B cell (primary cell): ENCODE results near the gene NPAS1. TPM values are rescaled to one million over a fixed set of nuclear protein-coding genes. Genes with fewer than 3 reads are reported as not detected.

Source experiments
- ATAC-seq: fragments of 200-7000 bp; cut with Tn5 transposase; one replicate; pipeline ENCODE4 v1.10.0; 2021; ENCODE audit warnings: low read depth, mild to moderate bottlenecking, moderate number of reproducible peaks, moderate library complexity
- CTCF ChIA-PET: fragments of 350-600 bp; sonication (Branson Sonifier 250); formaldehyde crosslinking; loops from one replicate; lab custom pipeline; 2021; ENCODE audit warnings: antibody characterized with exemption, inconsistent platforms; lab: Charles Lee
- POLR2A ChIA-PET: fragments of 350-600 bp; sonication (Branson Sonifier 250); formaldehyde crosslinking; loops from one replicate; lab custom pipeline; 2021; ENCODE audit warnings: antibody characterized with exemption; lab: Charles Lee
- DNase-seq: peaks from one replicate; pipeline ENCODE4 v3.0.0; 2013
- H2AFZ ChIP-seq: 2 replicates; pipeline ENCODE4 v1.6.1; 2012; ENCODE audit warnings: mild to moderate bottlenecking, low read depth, low read length; ENCODE audit not compliant: insufficient read depth, poor library complexity, severe bottlenecking
- H3K27ac ChIP-seq, 2 donors: 1 replicate in 1 of 2; 2 replicates in 1 of 2; pipeline ENCODE4 v1.5.1; 2012 to 2013; ENCODE audit warnings: low read length in 2 of 2, mild to moderate bottlenecking in 2 of 2, moderate library complexity in 1 of 2
- H3K27me3 ChIP-seq, 4 experiments: fragments of 200-600 bp in 1 of 4; sonication (generic) in 1 of 4; replicated peaks in 1 of 4; 1 replicate in 2 of 4; 2 replicates in 2 of 4; pipeline versions ENCODE4 v1.6.1 to v1.7.0; 2013 to 2016; ENCODE audit warnings: low read length in 3 of 4, mild to moderate bottlenecking in 2 of 4, mixed read lengths in 1 of 4, moderate library complexity in 1 of 4; ENCODE audit not compliant: insufficient read depth in 4 of 4, control insufficient read depth in 3 of 4; ENCODE audit errors: control extremely low read depth in 1 of 4
- H3K36me3 ChIP-seq, 2 experiments: replicated peaks in 1 of 2; 1 replicate in 1 of 2; 2 replicates in 1 of 2; pipeline versions ENCODE4 v1.6.1 to v1.7.1; 2013; ENCODE audit warnings: low read length in 1 of 2; ENCODE audit not compliant: insufficient read depth in 2 of 2, control insufficient read depth in 1 of 2; ENCODE audit errors: control extremely low read depth in 1 of 2, extremely low read depth in 1 of 2
- H3K4me1 ChIP-seq, 2 donors: fragments of 200-600 bp in 1 of 2; sonication (generic) in 1 of 2; 1 replicate in 1 of 2; 2 replicates in 1 of 2; pipeline versions ENCODE4 v1.5.1 to v1.6.1; 2013 to 2017; ENCODE audit warnings: low read length in 2 of 2; ENCODE audit not compliant: control insufficient read depth in 2 of 2, insufficient read depth in 2 of 2
- H3K4me2 ChIP-seq: replicated peaks from 2 replicates; pipeline ENCODE3; 2012; ENCODE audit warnings: mild to moderate bottlenecking, low read depth, low read length; ENCODE audit not compliant: poor library complexity, severe bottlenecking
- H3K4me3 ChIP-seq, 5 experiments: fragments of 200-600 bp in 1 of 5; sonication (generic) in 1 of 5; 1 replicate in 3 of 5; 2 replicates in 2 of 5; pipeline versions ENCODE4 v1.5.1 to v1.7.0; 2011 to 2016; ENCODE audit warnings: low read length in 4 of 5, mild to moderate bottlenecking in 4 of 5, low read depth in 2 of 5, control low read depth in 1 of 5, moderate library complexity in 1 of 5; ENCODE audit not compliant: insufficient read depth in 1 of 5; ENCODE audit errors: control extremely low read depth in 1 of 5, extremely low read depth in 1 of 5
- H3K79me2 ChIP-seq: fragments of 200-600 bp; sonication (generic); one replicate; pipeline ENCODE4 v1.6.0; 2016; ENCODE audit warnings: low read length; ENCODE audit not compliant: control insufficient read depth, insufficient read depth
- H3K9ac ChIP-seq: fragments of 200-600 bp; sonication (generic); 2 replicates; pipeline ENCODE4 v1.6.1; 2017; ENCODE audit warnings: mild to moderate bottlenecking, low read length, moderate library complexity
- H3K9me3 ChIP-seq, 3 donors: one replicate each; pipeline versions ENCODE4 v1.6.1 to v1.7.1; 2013; ENCODE audit warnings: low read length in 2 of 3; ENCODE audit not compliant: control insufficient read depth in 2 of 3, insufficient read depth in 1 of 3; ENCODE audit errors: control extremely low read depth in 1 of 3
- H4K20me1 ChIP-seq: 2 replicates; pipeline ENCODE4 v1.6.0; 2012; ENCODE audit warnings: mild to moderate bottlenecking, low read length; ENCODE audit not compliant: insufficient read depth, control insufficient read depth, poor library complexity, severe bottlenecking
- H3K27ac Mint-ChIP-seq: one replicate; pipeline ENCODE4 v1.8.0; 2021; ENCODE audit warnings: mixed read lengths
- H3K27me3 Mint-ChIP-seq: one replicate; pipeline ENCODE4 v1.8.0; 2021; ENCODE audit warnings: mixed read lengths
- H3K4me1 Mint-ChIP-seq: one replicate; pipeline ENCODE4 v1.8.0; 2021; ENCODE audit warnings: mixed read lengths
- H3K4me3 Mint-ChIP-seq: one replicate; pipeline ENCODE4 v1.8.0; 2021; ENCODE audit warnings: mixed read lengths
- H3K9me3 Mint-ChIP-seq: one replicate; pipeline ENCODE4 v1.8.0; 2022; ENCODE audit warnings: mixed read lengths; ENCODE audit not compliant: insufficient read depth
- CTCF ChIP-seq: fragments of 200-600 bp; IDR thresholded peaks from one replicate; pipeline ENCODE4 v1.8.0; 2022; ENCODE audit warnings: antibody characterized with exemption, mild to moderate bottlenecking
- EZH2 ChIP-seq: IDR thresholded peaks from 2 replicates; pipeline ENCODE4 v1.6.1; 2012; ENCODE audit warnings: borderline replicate concordance, low read depth, mild to moderate bottlenecking, moderate library complexity, low read length; ENCODE audit not compliant: insufficient read depth, poor library complexity, severe bottlenecking
- WGBS: methylation state at CpG from one replicate; pipeline ENCODE4 v1.1.5; 2013; ENCODE audit warnings: missing lambda C conversion rate; ENCODE audit not compliant: insufficient coverage; 5-methylcytosine and 5-hydroxymethylcytosine counted together
- intact Hi-C: fragments of 100-400 bp; cut with micrococcal nuclease; formaldehyde crosslinking; loops from one replicate; pipeline ENCODE4 v1.10.0; 2022
- polyA plus RNA-seq: library from polyadenylated mRNA; depleted of rRNA; stranded (reverse); fragments of >200 nt; gene quantifications from 2 replicates; pipeline ENCODE4 v1.2.3, GENCODE V29; 2012
- total RNA-seq, 2 donors: library from RNA; stranded (reverse); fragments of 120-200 nt in 1 of 2; gene quantifications; 1 replicate in 1 of 2; 2 replicates in 1 of 2; pipeline versions ENCODE4 v1.2.3 to v1.2.4, GENCODE V29; 2013 to 2022

Gene NPAS1
- total and polyA plus RNA-seq, 2 donors (not counting 1 experiment from before 2014, with no cell fraction given) = 1.1 to 1.7 TPM

- Histone ChIP-seq H3K27me3 (no peaks in the 10 kb centered on the region), H3K27ac (peak overlapping the region in 1 of 2 donors; percentile 12), H3K36me3 (peaks cover 21 to 81% of the 10 kb centered on the region in 2 experiments), H3K4me1 (peaks cover 0 to 14% of the 10 kb centered on the region in 2 donors), H3K4me3 (no peak overlapping the region), H3K9ac (no peak overlapping the region), H3K9me3 (no peaks in the 10 kb centered on the region), H4K20me1 (peaks cover 14% of the 10 kb centered on the region), H2AFZ (no peak overlapping the region), H3K4me2 (no peak overlapping the region), H3K79me2 (peaks cover 30% of the 10 kb centered on the region)
- CTCF ChIA-PET = interaction anchor here (0.6 to 7.3 kb wide), 2 partner anchors 44 to 272 kb away, joined by 3 to 152 read pairs; partner anchors contain the start of gene SAE1
- TF ChIP-seq CTCF = no peak
- TF ChIP-seq EZH2 = no peak
- H3K4me3 Mint-ChIP-seq = no peak overlapping the region
- peaks cover 11% of the 10 kb centered on the region for H3K4me1 Mint-ChIP-seq
- ATAC-seq (no peak), DNase-seq (no peak)
- POLR2A ChIA-PET = no interaction called here
- over 99% methylated on average over 19 of the region's 24 CpGs for WGBS
- no peaks in the 10 kb centered on the region for H3K27me3 Mint-ChIP-seq
- no peak overlapping the region for H3K27ac Mint-ChIP-seq
- intact Hi-C loops = no loop called here
- H3K9me3 Mint-ChIP-seq = no peaks in the 10 kb centered on the region
Observed at GRCh38 chr19:47084879-47085439, 65.3 kb downstream of the NPAS1 start.

- Histone ChIP-seq H3K4me1 (peaks cover 0 to 14% of the 10 kb centered on the region in 2 donors), H3K4me3 (no peak overlapping the region), H3K4me2 (no peak overlapping the region), H4K20me1 (peaks cover 20% of the 10 kb centered on the region), H2AFZ (no peak overlapping the region), H3K27ac (peak overlapping the region in 1 of 2 donors; percentile 31), H3K79me2 (peaks cover 39% of the 10 kb centered on the region), H3K36me3 (peaks cover 21 to 75% of the 10 kb centered on the region in 2 experiments), H3K9ac (no peak overlapping the region), H3K9me3 (no peaks in the 10 kb centered on the region), H3K27me3 (no peaks in the 10 kb centered on the region)
- DNase-seq (no peak), ATAC-seq (no peak)
- CTCF ChIA-PET = no interaction called here
- WGBS = 99% methylated on average over 17 of the region's 17 CpGs
- no peaks in the 10 kb centered on the region for H3K27me3 Mint-ChIP-seq
- peaks cover 11% of the 10 kb centered on the region for H3K4me1 Mint-ChIP-seq
- intact Hi-C loops = no loop called here
- no peak overlapping the region for H3K4me3 Mint-ChIP-seq
- POLR2A ChIA-PET = no interaction called here
- no peaks in the 10 kb centered on the region for H3K9me3 Mint-ChIP-seq
- TF ChIP-seq EZH2 = no peak
- TF ChIP-seq CTCF = no peak
- H3K27ac Mint-ChIP-seq = no peak overlapping the region
Observed at GRCh38 chr19:47086280-47086679, 66.6 kb downstream of the NPAS1 start.
